Epithelial cell of esophagus (primary cell): ENCODE results near the gene TSSK1B.
"Not testable (repeated sequence)": the region's sequence is repeated elsewhere in the genome, so short reads cannot be mapped to it uniquely, and the experiment has no call there.

ENCODE experiments used
- DNase-seq: peaks from one replicate; pipeline ENCODE4 v3.0.0; 2010; ENCODE audit warnings: low read depth
- H3K4me3 ChIP-seq: 2 replicates; pipeline ENCODE4 v1.5.1; 2011; ENCODE audit warnings: mild to moderate bottlenecking, low read length, control low read depth
- TF ChIP-seq, protein P1 (sequence below): IDR thresholded peaks from 2 replicates; pipeline ENCODE4 v1.5.1; 2011; ENCODE audit warnings: low read depth, mild to moderate bottlenecking, low read length, control low read depth, inconsistent platforms; ENCODE audit not compliant: insufficient read depth; ENCODE audit errors: missing control alignments

The TSSK1B gene, protein sequence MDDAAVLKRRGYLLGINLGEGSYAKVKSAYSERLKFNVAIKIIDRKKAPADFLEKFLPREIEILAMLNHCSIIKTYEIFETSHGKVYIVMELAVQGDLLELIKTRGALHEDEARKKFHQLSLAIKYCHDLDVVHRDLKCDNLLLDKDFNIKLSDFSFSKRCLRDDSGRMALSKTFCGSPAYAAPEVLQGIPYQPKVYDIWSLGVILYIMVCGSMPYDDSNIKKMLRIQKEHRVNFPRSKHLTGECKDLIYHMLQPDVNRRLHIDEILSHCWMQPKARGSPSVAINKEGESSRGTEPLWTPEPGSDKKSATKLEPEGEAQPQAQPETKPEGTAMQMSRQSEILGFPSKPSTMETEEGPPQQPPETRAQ

DNA sequence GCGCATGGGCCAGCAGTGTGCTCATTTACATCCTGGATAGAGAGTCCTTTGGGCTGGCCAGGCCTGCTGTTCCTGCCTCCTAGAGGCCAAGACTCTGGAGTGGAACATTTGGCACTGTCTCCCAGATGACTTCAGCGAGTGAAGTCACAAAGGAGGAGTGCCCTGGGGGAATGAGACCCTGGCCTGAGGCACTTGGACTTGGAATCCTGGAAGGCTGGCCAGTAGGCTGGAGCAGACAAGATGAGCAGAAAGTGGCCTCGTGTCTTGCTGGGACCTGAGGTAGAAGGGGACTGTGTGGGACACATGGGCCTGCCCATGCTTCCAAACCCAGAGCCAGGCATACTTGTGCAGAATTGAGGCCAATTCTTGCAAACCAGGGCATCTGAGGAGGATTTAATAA is at the start of gene TSSK1B:
Gene TSSK1B, minus strand, starts transcription at position 101 of the 400 bp plus-strand sequence. CDS start 150 bp downstream, outside the sequence.
- no peak within 1 kb of the TSS for H3K4me3 ChIP-seq
- TF ChIP-seq, protein P1, sequence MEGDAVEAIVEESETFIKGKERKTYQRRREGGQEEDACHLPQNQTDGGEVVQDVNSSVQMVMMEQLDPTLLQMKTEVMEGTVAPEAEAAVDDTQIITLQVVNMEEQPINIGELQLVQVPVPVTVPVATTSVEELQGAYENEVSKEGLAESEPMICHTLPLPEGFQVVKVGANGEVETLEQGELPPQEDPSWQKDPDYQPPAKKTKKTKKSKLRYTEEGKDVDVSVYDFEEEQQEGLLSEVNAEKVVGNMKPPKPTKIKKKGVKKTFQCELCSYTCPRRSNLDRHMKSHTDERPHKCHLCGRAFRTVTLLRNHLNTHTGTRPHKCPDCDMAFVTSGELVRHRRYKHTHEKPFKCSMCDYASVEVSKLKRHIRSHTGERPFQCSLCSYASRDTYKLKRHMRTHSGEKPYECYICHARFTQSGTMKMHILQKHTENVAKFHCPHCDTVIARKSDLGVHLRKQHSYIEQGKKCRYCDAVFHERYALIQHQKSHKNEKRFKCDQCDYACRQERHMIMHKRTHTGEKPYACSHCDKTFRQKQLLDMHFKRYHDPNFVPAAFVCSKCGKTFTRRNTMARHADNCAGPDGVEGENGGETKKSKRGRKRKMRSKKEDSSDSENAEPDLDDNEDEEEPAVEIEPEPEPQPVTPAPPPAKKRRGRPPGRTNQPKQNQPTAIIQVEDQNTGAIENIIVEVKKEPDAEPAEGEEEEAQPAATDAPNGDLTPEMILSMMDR, result no peak
- no peak for DNase-seq

DNA sequence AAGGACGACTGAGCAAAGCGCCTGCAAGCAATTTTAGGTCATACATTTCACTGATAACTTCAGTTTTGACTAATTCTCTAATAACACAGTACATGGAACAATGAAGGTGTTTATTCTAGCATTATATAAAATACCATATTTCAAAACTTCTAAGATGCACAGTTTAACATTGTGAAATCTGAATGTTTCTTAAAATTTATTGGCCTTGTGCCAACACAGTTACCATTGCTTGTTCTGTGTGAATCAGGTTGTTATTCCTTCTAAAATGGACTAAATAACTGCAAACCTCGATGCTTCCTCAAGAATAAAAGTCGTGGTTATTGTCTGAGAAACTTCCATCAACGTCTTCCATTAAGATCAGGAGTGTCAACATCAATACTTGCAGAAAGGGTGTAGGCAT is 45.5 kb upstream of the TSSK1B start:
- DNase-seq, result peak; percentile 24
- H3K4me3 ChIP-seq, result no peak overlapping the region
- TF ChIP-seq, protein P1, result no peak

DNA sequence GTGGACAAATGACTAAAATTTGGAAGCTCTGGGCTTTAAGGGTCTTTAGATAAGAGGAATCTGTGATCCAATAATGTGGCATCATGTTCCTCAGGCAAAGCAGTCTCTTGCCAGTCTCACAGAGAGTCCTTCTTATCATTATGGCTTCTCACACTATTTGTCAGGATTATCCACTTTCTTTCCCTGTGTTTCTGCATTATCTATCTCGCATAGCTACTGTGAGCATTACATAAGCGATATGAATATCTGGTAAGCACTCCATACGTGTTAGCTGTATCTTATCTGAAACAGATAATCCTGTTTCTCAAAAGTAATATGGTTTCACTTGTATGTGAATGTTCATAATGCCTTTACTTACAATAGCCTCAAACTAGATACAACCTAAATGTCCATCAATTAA is 43.9 kb upstream of the TSSK1B start:
- no peak for DNase-seq
- TF ChIP-seq, protein P1, result no peak
- no peak overlapping the region for H3K4me3 ChIP-seq

DNA sequence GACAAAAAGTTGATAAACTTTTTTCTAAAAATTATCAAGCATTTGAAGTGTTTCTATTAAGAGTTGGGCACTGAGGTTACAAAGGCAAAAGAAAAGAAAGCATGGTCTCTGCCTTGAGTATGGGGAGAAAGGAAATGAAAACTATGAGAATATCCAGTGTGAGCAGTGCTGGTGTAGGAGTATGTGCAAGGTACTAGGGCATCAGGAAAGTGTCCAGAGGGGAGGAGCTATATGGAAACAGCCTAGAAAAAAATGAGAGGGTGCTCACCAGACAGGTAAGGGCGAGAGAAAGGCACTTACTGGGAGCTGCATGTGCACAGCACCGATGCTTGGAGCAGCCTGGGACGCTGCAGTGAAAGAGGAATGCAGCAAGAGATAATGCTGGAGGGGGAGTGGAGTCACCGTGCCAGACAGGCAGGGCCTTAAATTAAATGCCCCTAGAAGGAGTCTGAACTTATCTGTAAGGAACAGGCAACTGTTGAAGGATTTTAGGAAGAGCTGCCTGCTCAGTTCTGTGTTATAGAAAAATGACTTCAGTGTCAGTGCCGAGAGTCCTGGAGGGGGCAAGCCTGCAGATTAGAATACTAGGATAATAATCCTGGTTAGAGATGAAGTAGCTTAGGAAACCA is 39.4 kb upstream of the TSSK1B start:
- no peak overlapping the region for H3K4me3 ChIP-seq
- TF ChIP-seq, protein P1, result no peak
- no peak for DNase-seq

DNA sequence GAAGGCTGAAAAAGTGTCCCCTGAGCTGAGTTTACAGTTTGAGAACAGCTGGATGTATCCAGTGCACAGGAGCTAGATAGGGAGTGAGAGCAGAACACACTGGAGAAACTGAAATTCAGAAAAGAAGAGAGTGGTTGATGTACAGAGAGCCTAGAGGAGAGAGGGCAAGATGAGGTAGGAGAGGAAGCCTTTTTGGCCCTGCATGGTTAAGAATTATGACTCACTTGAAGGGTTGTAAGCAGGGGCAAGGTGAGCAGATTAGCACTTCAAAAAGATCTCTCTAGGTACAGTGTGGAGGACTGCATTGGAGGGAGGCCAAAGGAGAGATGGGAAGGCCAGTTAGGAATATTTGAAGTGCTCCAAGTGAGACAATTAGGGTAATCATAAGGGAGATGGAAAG is 28.2 kb upstream of the TSSK1B start:
- DNase-seq, result no peak
- TF ChIP-seq, protein P1, result no peak
- H3K4me3 ChIP-seq, result no peak overlapping the region

DNA sequence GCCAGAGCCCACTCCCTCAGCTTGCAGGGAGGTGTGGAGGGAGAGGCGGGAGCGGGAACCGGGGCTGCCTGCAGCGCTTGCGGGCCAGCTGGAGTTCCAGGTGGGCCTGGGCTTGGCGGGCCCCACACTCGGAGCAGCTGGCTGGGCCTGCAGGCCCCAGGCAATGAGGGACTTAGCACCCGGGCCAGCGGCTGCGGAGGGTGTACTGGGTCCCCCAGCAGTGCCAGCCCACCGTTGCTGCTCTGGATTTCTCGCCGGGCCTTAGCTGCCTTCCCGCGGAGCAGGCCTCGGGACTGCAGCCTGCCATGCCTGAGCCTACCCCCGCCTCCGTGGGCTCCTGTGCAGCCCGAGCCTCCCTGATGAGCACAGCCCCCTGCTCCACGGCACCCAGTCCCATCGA is 22.3 kb upstream of the TSSK1B start:
- H3K4me3 ChIP-seq, DNase-seq: not testable (repeated sequence)

DNA sequence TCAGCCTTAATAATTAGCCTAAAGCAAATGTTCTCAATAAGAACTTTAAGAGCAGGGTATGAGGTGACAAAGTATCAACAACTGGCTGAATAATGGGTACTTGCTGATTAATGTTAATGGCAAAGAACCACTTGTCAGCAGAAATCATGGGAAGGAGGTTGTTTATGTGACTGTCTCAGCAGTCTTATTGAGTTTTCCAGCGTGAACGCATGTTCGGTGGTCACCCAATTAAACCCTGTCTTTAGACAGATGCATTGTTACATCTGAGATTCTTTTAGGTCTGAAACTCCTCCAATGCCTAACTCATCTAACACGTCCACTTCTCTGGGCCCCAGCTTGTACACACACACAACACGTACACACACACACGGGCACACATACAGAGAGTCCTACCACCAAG is 18.2 kb upstream of the TSSK1B start:
- TF ChIP-seq, protein P1, result no peak
- DNase-seq, result no peak
- H3K4me3 ChIP-seq, result no peak overlapping the region
